ENCODE data around the gene DNTT. TPM values are rescaled to one million over a fixed set of nuclear protein-coding genes. Genes with fewer than 3 reads are reported as not detected.

The DNTT gene
- total and polyA plus RNA-seq, 2 of the 13 experiments (the other 11 are each of a cell fraction or from before 2014, with no cell fraction given): not detected

DNA sequence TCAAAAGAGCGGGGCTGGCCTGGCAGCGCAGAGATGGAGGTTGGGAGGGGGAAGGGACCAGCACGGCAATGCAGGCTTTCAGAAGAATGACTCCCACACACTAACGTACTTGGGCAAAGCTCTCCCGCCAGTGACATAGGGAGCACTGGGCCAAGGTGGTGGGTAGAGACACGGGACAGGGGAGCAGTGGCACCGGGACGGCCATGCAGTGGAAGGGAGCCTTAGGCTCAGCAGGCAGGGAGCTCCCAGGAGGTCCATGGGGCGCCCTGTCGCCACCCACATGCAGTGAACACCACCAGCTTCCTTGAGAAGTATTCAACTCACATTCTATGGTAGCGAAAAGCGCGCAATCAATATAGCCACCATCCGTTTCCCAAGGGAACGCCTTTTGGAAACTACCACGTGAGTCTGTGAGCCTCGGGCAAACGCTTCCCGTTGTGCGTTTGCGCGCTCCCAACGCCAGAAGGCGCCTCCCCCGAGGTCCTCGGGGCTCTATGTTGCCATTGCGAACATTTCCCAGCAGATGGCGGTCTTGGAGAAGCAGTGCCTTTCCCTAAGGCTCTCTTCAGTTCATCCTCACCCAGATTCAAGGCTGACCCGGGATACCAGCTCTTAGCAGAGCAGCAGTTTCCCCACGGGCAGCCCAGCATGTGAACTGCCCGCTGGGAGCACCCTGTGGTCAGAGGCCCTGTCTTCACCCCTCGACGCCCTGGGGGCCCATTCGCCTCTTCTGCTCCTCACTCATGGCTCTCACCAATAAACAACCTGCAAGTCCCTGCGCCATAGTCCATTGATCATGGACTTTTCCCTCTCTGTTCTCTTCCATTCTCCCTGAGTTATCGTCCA is 71.0 kb downstream of the DNTT start (continued):
- TF ChIP-seq CCAR2 (optimal IDR thresholded peaks at IDR 0.05; ENCODE audit: low read depth, low read length) (no peak), HMGA1 (CRISPR knock-in tag; conservative IDR thresholded peaks at IDR 0.05) (no peak), ZNF598 (CRISPR knock-in tag; IDR thresholded peaks at IDR 0.05; ENCODE audit: borderline replicate concordance) (no peak), ZBTB21 (CRISPR knock-in tag; IDR thresholded peaks at IDR 0.05) (no peak), CEBPB (IDR thresholded peaks at IDR 0.05; ENCODE audit: borderline replicate concordance, low read depth, low read length) (no peak), ZNF557 (CRISPR knock-in tag; IDR thresholded peaks at IDR 0.05) (no peak), ZMAT3 (CRISPR knock-in tag; conservative IDR thresholded peaks at IDR 0.05) (no peak), ATM (IDR thresholded peaks at IDR 0.05; ENCODE audit: borderline replicate concordance) (no peak), SALL1 (CRISPR knock-in tag; IDR thresholded peaks at IDR 0.05) (peak; percentile 67; the same call in 1 of the 2 replicates), KDM4B (CRISPR knock-in tag; IDR thresholded peaks at IDR 0.05) (no peak), SATB2 (CRISPR knock-in tag; IDR thresholded peaks at IDR 0.05) (no peak), ZNF232 (CRISPR knock-in tag; IDR thresholded peaks at IDR 0.05; ENCODE audit: borderline replicate concordance) (no peak), GTF3A (CRISPR knock-in tag; conservative IDR thresholded peaks at IDR 0.05) (no peak), REPIN1 (CRISPR knock-in tag; IDR thresholded peaks at IDR 0.05; ENCODE audit: borderline replicate concordance, low read depth) (0 out of 2 replicates have a peak, but pooled peaks have one; percentile 43), YEATS2 (CRISPR knock-in tag; IDR thresholded peaks at IDR 0.05; ENCODE audit: borderline replicate concordance) (peak; percentile 42; the same call in 1 of the 2 replicates), ZNF17 (CRISPR knock-in tag; IDR thresholded peaks at IDR 0.05) (no peak)
- TF ChIP-seq, protein P1, sequence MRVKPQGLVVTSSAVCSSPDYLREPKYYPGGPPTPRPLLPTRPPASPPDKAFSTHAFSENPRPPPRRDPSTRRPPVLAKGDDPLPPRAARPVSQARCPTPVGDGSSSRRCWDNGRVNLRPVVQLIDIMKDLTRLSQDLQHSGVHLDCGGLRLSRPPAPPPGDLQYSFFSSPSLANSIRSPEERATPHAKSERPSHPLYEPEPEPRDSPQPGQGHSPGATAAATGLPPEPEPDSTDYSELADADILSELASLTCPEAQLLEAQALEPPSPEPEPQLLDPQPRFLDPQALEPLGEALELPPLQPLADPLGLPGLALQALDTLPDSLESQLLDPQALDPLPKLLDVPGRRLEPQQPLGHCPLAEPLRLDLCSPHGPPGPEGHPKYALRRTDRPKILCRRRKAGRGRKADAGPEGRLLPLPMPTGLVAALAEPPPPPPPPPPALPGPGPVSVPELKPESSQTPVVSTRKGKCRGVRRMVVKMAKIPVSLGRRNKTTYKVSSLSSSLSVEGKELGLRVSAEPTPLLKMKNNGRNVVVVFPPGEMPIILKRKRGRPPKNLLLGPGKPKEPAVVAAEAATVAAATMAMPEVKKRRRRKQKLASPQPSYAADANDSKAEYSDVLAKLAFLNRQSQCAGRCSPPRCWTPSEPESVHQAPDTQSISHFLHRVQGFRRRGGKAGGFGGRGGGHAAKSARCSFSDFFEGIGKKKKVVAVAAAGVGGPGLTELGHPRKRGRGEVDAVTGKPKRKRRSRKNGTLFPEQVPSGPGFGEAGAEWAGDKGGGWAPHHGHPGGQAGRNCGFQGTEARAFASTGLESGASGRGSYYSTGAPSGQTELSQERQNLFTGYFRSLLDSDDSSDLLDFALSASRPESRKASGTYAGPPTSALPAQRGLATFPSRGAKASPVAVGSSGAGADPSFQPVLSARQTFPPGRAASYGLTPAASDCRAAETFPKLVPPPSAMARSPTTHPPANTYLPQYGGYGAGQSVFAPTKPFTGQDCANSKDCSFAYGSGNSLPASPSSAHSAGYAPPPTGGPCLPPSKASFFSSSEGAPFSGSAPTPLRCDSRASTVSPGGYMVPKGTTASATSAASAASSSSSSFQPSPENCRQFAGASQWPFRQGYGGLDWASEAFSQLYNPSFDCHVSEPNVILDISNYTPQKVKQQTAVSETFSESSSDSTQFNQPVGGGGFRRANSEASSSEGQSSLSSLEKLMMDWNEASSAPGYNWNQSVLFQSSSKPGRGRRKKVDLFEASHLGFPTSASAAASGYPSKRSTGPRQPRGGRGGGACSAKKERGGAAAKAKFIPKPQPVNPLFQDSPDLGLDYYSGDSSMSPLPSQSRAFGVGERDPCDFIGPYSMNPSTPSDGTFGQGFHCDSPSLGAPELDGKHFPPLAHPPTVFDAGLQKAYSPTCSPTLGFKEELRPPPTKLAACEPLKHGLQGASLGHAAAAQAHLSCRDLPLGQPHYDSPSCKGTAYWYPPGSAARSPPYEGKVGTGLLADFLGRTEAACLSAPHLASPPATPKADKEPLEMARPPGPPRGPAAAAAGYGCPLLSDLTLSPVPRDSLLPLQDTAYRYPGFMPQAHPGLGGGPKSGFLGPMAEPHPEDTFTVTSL (CRISPR knock-in tag; IDR thresholded peaks at IDR 0.05; ENCODE audit: borderline replicate concordance): no peak
- TF ChIP-seq, protein P2, sequence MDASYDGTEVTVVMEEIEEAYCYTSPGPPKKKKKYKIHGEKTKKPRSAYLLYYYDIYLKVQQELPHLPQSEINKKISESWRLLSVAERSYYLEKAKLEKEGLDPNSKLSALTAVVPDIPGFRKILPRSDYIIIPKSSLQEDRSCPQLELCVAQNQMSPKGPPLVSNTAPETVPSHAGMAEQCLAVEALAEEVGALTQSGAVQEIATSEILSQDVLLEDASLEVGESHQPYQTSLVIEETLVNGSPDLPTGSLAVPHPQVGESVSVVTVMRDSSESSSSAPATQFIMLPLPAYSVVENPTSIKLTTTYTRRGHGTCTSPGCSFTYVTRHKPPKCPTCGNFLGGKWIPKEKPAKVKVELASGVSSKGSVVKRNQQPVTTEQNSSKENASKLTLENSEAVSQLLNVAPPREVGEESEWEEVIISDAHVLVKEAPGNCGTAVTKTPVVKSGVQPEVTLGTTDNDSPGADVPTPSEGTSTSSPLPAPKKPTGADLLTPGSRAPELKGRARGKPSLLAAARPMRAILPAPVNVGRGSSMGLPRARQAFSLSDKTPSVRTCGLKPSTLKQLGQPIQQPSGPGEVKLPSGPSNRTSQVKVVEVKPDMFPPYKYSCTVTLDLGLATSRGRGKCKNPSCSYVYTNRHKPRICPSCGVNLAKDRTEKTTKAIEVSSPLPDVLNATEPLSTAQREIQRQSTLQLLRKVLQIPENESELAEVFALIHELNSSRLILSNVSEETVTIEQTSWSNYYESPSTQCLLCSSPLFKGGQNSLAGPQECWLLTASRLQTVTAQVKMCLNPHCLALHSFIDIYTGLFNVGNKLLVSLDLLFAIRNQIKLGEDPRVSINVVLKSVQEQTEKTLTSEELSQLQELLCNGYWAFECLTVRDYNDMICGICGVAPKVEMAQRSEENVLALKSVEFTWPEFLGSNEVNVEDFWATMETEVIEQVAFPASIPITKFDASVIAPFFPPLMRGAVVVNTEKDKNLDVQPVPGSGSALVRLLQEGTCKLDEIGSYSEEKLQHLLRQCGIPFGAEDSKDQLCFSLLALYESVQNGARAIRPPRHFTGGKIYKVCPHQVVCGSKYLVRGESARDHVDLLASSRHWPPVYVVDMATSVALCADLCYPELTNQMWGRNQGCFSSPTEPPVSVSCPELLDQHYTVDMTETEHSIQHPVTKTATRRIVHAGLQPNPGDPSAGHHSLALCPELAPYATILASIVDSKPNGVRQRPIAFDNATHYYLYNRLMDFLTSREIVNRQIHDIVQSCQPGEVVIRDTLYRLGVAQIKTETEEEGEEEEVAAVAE (CRISPR knock-in tag; IDR thresholded peaks at IDR 0.05; ENCODE audit: borderline replicate concordance): no peak
- TF ChIP-seq, protein P3, sequence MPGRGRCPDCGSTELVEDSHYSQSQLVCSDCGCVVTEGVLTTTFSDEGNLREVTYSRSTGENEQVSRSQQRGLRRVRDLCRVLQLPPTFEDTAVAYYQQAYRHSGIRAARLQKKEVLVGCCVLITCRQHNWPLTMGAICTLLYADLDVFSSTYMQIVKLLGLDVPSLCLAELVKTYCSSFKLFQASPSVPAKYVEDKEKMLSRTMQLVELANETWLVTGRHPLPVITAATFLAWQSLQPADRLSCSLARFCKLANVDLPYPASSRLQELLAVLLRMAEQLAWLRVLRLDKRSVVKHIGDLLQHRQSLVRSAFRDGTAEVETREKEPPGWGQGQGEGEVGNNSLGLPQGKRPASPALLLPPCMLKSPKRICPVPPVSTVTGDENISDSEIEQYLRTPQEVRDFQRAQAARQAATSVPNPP (CRISPR knock-in tag; IDR thresholded peaks at IDR 0.05): no peak
